Iris pigment epithelial cell (primary cell): ENCODE measurements around the gene COASY.
"Not testable (repeated sequence)": the region's sequence is repeated elsewhere in the genome, so short reads cannot be mapped to it uniquely, and the experiment has no call there.

Experiments used
- DNase-seq: peaks from one replicate; pipeline ENCODE4 v3.0.0-alpha.2; 2011; ENCODE audit warnings: low read depth

Gene COASY

DNA sequence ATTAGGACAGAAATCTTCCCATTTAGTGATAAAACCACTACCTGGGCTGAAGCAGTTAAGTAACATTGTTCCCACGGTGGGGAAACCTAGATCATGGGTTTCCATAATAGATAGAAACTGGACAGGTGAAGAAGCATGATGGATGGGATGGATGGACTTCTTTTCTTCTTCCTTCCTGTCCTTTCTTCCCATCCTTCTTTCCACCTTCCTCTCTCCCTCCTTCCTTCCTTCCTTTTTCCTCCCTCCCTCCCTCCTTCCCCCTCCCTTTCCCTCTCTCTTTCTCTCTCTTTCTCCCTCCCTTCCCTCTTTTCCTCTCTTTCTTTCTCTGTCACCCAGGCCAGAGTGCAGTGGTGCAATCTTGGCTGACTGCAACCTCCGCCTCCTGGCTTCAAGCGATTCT, 12.5 kb downstream of the COASY start:
- no peak for DNase-seq

DNA sequence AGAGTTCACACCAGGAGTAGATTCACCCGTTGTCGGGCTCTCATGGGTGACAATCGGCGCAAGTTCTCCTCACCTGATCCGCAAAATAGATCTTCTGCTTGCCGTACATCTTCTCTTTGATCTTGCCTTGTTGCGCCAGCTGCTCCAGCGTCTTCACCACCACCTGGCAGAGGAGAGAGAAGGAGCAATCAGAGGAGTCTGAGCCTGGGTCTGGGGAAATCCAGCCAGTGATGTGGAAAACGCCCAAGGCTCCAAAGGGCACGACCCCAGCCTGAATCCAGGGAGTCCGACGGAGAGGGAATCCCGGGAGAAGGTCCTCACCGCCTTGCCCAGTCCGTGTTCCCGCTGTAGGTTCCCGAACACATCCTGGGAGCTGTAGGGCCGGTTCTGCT, 15.2 kb downstream of the COASY start:
- DNase-seq, result no peak

DNA sequence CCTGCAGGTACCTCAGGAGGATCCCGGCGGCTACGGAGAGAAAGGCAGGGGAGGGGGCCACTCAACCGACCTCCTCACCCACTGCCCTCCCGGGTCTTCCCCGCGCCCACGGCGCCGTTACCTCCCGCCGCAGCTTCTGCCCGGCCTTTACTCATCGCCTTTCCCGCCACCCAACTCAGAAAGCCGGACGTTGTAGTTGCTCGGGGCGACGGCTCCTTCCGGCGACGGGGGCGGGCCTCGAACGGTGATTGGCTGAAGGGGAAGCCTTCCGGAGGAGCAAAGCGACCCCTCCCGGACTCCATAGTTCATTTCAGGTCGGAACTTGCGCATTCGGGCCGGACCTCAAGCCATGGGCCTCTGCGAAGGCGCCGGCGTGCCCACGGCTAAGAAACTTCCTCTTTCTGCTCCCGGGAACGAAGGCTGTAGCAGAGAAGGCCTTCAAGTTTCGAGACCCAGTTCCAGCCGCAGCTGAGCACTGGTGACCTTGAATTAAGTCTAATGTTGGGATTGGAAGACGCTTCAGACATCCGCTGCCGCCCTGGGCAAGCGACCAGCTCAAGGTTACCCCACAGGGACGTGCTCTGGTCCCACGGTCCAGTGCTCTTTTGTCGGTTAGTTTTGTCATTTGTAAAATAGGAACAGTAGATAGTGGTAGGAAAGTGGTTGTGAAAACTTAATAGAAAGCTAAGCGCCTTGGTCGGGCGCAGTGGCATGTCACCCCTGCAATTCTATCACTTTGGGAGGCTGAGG, 15.8 kb downstream of the COASY start, which contains the start of gene PSMC3IP:
PSMC3IP (minus strand) TSS at position 198 of the 750 bp plus-strand sequence; CDS start at position 155, 43 bp downstream.
- DNase-seq, result peak; percentile 96

DNA sequence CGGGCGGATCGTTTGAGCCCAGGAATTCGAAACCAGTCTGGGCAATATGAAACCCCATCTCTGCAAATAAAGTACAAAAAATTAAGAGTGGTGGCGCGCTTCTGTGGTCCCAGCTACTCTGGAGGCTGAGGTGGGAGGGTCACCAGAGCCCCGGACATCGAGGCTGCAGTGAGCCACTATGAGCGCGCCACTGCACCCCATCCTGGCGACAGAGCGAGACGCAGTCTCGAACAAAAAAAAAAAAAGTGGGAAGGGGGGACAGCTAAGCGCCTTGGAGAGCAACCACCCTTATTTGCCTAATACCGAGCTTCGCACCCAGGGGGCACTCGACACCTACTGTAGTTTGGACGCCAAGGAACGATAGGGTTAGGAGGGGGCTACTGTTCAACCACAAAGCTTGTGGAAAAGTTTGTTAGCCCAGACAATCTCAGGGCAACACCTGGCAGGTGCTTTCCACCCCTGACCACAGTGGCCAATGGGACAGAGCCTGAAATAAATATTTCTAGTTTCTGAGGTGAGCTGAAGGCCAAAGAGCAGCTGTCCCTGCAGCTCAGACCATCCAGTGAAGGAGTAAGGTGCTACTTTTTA, 16.4 kb downstream of the COASY start:
- DNase-seq, result peak; percentile 64

DNA sequence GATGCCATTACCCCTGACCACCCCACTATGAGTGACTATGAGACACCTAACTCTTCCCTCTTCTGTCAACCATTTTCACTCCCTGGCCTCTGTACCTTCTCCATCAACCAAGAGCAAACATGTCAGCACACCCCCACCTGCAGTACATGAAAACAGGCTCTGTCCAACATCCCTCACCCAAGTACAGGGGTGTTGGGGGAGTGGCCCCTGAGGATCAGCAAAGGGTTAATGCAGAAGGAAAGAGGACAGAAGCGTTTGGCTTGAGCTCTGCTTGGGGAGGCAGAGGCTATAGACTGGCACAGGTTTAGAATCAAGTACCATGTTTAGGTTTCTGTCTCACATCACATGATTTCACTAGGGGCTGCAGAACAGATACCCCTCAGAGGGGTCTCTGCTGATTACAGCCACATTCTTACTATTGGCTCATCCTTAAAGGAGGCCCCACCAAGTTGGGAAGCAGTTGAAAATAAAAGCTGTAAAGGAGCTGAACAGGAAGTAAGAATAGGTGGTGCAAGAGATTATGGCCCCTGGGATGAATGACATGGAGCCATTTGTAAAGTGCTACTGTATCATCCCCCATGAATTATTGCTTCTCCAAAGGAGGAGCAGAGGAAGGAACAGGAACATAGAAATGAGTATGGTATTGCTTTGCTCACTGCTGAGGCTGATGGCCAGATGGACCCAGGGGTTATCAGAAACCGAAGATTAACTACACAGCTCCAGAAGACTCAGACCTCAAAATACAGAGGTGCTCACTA, 18.0 kb downstream of the COASY start:
- DNase-seq, result no peak

DNA sequence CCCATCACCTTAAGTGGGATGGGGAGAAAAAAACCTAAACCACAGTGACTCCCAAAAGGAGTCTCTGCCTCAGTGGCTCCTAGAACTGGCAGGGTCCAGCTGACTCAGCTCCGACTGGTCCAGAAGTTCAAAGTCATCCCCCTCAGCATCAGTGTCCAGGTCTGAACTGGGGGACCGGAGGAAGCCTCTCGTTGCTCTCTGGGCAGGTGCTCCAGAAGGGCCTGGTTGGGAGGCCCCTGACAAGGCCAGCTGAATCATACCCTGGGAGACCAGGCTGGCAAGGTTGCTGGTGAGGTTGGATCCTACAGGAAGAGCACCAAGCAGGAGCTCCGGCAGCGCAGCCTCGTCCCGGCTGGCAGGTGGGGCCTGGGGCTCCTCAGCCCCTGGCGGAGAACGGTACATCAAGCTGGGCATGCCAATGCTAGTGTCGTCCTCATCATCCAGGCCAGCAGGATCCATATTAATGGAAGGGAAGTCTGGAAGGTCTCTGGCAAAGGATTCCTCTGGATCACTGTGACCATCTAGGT, 19.9 kb downstream of the COASY start:
- no peak for DNase-seq

DNA sequence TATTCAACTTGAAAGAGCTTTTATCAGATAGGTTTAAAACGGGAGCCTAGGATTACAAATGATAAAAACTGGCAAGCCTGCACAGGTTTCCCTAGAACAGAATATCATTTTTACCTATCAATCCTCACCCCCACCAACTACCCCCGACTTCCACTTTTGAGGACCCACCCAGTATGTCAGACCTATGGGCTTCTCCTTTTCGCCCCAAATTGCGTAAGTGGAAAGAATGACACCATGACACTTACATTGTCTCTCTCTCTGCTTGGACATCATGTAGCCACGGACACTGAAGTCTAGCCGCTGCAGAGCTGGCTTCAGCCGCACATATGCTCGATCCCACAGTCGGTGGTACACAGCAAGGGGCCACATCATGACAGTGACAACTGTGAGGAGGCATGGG, 22.9 kb downstream of the COASY start:
- no peak for DNase-seq

DNA sequence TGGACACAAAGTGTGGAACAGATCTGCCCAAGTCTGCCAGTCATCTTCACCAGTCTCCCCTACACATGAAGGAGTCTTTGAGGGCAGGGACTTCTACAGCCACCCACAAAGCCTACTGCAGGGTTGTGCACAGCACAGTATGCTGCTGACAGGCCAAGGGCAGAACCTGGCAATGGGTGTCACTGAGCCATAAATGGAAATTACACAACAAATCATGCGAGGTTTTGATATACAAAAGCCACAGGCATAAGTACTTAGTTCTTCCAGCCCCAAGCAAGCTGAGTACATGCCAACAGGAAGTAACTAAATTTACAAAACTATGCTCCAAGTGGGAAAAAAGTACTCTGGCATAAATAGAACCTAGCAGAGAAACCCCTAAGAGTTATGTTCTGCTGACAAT, 23.4 kb downstream of the COASY start:
- DNase-seq, result peak; percentile 43

DNA sequence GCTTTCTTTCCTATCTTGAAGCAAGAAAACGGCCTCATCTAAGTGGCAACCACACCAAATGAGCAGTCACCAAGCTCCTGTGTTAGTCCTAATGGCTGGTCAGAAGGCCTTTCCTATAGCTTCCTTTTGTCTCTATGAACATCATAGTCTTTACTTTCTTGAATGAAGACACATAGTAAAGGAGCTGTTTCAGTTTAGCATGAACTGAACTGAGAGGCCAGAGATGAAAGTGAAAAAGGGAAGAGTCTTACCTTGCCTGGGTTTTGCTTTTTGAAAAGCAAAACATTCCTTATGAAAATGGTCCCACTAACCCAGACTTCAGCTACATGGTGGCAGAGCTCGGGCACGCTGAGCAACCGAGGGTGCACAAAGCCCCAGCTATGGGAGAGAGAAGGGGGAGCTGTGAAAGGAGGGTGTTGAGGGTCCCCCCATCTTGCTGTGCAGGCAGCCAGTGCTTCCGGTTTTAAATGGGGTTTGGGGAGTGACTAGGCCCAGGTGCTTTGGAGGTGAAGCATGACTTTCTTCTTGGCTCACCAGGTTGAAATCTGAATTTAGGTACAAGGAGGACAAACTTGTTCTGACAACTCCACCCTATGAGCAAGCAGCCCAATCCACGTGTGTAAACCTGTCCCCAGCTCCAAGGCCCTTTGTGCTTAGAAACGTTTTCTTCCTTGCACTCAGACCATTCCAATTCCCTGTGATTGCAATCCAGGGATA, 24.7 kb downstream of the COASY start:
- DNase-seq, result no peak

DNA sequence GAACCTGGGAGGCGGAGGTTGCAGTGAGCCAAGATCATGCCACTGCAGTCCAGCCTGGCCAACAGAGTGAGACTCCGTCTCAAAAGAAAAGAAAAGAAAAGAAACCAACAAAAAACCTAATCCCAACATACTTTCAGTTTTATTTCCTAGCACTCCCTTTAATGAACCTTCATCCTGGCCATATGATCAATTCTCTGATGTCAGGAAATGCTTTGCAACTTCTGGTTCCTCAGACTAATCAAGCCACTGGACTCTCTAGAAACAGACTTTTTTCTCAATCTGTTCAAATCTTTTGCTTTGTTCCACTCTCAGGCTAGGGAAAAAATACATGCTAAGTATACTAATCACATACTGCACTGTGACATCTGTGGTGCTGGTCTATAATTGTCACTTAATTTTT, 28.9 kb downstream of the COASY start:
- DNase-seq, result no peak

DNA sequence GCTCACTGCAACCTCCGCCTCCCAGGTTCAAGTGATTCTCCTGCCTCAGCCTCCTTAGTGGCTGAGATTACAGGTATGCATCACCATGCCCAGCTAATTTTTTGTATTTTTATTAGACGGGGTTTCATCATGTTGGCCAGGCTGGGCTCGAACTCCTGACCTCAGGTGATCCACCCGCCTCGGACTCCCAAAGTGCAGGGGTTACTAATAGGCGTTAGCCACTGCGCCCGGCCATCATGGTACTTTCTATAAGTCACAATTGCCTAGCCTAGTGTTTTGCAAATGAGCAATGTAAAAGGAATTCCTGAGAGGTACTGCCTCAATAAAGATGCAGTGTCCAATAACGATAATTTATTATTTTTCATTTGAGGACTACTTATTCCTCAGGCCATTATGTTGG, 29.5 kb downstream of the COASY start:
- no peak for DNase-seq

DNA sequence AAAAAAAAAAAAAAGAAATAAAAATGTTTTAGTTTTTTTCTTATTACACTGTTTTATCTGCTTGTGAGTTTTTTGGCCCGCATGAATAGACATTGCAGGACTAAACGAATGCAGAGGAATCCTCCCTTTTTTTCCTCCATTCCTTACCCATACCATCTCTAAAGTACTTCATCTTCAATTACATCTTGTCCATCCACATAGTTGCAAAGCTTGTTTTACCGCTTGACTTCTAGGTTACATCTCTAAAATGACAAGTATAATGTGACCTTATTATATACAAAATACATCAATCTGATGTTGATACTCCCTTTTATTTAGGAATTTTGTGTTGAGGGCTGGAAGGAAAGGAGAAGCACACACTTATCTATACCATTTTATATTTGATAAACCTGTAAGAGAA, 34.4 kb downstream of the COASY start:
- DNase-seq, result no peak

DNA sequence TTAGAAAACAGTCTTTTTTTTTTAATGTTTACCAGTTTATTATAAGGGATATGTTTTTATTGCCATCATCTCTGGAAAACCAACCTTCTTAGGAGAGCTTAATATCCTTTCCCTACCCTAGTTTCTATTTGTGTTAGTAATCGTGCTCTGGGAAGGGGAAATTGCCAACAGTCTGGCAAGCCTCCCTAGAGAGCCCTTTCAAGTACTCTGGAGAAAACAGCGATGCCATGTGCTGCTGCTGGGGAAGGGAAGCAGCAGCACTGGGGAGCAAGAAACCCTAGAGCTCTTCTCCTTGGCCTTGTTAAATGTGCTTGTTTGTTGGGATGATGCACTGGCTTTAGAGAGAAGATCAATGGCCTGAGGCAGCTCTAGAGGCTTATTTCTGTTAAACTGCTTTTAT, 37.0 kb downstream of the COASY start:
- no peak for DNase-seq

DNA sequence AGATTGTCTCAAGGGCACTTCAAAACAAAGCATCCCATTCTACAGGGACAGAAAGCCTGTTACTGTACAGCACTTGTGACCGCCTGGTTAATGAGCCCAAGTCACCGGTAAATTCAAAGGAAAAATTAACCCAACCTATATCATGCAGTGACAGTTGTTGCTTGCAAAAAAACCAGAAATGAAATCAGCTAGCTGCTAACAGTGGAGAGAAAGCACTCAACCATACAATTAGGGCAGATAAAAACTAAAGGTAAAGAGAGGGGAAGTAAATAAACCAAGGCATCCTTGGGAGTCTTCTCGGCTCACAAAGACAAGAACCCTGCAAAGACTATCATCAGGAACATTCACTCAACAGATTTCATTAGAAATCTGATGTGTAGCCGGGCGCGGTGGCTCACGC, 41.4 kb downstream of the COASY start:
- DNase-seq, result no peak

DNA sequence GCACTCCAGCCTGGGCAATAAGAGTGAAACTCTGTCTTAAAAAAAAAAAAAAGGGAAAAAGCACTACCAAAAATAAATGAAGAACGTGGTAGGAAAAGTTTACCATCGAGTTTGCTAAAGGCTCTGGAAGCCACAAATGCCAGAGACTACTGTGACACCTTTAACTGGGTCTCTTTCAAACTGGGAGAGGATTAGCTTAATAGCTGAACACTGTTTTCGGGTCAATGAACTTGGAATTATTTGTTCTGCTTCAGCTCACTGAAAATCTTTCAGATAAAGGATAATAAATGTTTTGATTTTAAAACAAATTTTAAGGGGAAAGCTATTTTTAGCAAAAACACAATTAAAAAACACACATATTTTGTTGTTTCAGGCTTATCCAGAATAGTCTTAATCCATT, 45.8 kb downstream of the COASY start:
- no peak for DNase-seq

DNA sequence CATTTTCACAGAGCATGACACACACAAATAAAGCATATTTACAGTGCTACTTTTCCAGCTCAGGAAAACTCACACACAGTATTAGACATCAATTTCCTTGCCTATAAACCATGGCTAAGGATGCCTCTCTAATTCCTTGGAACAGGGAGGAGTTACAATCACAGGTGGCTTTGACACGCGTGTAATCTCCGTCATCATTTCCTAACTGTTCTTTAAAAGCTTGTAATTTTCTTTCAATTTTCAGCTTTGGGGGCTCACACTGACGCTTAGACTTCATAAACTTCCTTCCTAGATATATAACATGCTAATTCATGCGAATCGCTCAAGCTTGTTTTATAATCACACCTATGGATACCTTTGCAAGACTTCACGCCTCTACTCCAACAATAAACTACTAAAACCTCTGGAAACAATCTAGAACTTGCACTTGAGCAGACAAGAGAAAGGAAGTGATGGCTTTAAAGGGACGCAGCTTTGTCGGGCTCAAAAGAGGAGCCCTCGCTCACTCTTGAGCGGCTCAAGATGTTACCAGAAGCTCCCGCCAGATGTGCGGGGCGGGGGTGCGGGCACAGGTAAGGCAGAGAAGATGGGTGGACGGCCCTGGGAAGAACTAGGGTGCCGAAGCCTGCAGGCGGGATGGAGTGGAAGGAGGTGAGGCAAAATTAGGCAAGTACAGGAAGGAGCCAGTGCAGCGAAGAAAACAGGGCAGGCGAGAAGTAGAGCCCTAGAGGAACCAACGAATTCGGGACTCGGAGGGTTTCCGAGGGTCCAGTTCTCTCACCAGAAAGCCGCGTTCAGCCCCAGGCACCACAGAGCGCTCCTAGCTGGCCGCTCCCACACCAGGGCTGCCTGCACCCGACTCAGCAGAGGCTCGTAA, 46.6 kb downstream of the COASY start:
- peak; percentile 11 for DNase-seq

DNA sequence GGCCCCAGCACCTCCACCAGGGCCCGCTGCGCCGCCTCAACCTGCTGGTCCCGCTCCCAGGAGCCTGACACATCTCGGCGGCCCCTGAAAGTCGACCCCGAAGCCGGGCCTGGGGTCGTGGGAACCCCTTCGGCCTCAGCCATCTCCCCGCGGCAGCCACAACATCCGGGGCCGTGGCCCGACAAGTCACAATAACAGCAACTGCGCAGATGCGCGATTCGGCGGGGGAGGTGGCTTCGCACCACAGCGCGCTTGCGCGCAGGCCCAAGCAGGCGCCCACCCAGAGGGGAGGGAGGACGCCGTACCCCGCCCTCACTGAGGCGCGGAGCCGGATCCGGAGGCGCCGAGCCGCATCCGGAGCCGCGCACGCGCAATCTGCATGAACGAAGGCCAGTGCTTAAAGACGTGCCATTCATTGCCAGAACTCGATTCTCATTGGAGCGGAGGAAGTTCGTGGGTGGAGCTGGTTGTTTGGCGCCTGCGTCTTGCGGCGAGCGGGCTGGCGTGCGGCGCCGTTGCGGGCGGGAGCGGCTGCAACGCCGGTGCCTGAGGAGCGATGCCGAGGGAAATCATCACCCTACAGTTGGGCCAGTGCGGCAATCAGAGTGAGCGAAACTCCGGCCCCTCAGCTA, 47.4 kb downstream of the COASY start, which contains the start of the genes RETREG3 and TUBG1:
RETREG3 (minus strand) TSS at position 193 of the 632 bp plus-strand sequence; CDS start at position 143, 50 bp downstream.
TUBG1 (plus strand) TSS at position 502 of the 632 bp plus-strand sequence; CDS start at position 557, 55 bp downstream.
- DNase-seq, result peak; percentile 99

DNA sequence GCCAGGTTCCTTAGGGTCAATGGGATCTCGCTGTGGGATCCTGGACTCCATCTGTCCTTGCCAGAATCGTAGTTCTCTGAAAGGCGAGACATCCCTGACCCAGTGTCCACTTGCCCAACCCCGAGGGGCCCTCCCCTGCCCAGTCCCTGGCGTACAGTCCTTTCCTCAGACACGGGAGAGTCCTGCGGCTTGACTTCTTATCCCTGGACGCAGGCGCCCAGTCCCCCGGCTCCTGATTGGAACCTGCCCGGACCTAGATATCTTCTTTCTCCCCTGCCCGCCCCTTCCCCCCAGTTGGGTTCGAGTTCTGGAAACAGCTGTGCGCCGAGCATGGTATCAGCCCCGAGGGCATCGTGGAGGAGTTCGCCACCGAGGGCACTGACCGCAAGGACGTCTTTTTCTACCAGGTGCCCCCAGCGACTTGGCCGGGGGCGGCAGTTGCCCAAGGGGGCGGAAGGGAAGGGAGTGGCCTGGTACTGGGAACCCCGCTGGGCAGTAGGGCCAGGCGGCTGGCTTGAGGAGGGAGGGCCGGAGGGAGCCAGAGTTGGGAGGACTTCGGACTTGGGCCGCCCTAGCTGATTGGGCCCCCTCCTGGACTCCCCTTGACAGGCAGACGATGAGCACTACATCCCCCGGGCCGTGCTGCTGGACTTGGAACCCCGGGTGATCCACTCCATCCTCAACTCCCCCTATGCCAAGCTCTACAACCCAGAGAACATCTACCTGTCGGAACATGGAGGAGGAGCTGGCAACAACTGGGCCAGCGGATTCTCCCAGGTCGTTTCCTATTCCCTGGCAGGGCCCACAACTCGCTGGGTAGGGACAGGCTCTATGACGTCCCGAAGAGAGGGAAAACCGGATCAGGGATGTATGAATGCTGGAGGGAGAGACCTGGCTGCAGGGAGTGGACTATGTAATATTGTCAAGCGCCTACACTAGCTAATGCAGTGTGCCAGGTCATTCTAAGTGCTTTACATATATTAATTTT, 48.2 kb downstream of the COASY start:
- DNase-seq, result not testable (repeated sequence)

DNA sequence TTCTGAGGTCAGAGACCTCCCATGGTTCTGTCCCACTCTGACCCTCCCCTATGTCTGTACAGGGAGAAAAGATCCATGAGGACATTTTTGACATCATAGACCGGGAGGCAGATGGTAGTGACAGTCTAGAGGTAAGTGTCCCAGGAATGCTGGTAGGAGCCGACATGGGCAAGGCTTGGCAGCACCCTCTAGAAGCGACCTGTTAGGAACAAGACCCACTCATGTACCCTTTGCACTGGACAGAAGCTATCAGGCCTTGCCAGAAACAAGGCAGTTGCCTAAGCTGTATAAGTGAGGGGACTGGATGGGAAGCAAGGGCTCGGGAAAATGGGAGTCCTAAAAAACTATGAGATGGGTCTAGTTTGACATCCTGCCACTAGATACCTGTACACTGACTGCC, 50.1 kb downstream of the COASY start:
- no peak for DNase-seq
